ENCODE results near the gene PIGBOS1.
"Not testable (repeated sequence)": the region's sequence is repeated elsewhere in the genome, so short reads cannot be mapped to it uniquely, and the experiment has no call there.

PIGBOS1 gene, protein sequence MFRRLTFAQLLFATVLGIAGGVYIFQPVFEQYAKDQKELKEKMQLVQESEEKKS

DNA sequence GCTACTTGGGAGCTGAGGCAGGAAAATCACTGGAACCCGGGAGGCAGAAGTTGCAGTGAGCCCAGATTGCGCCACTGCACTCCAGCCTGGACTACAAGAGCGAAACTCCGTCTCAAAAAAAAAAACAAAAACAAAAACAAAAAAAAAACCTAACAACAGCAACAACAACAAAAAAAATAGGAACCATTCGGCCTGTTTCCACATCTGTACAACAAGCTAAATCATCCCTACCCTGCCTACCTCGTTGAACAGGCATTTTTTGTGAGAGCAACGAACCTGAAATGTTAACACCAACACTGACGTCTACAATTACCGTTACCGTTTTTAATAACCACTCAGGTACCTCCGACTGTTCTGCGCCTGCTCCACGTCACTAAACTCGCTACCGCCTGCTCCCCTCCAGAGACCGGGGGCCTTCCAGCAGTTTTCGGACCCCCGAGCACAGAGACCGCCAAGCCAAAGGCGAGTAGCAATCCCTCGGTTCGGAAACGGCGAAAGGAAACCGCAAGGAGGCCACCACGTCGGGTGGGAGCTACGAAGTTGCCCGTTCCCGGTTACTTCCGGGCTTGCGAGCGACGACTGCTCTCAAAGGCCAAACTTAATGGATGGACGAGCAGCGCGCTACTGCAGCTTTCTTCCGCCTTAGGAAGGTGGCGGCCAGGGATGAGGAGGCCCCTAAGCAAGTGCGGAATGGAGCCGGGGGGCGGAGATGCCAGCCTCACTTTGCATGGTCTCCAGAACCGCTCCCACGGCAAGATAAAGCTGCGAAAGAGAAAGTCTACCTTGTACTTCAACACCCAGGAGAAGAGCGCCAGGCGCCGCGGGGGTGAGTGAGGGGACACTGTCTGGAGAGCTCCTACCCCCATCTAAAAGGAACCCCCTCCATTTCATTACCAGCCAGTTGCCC, at the start of gene PIGBOS1, which contains the start of gene PIGB:
PIGBOS1 (minus strand) TSS at position 536 of the 907 bp plus-strand sequence. CDS start 1,331 bp downstream, outside the sequence.
PIGB (plus strand) TSS at position 635 of the 907 bp plus-strand sequence; CDS start at position 664, 29 bp downstream.
- DNase-seq (ENCODE audit: low read depth in 2 of 3, low spot score in 1 of 3): peak; percentile 57 to 70 (median 65)

DNA sequence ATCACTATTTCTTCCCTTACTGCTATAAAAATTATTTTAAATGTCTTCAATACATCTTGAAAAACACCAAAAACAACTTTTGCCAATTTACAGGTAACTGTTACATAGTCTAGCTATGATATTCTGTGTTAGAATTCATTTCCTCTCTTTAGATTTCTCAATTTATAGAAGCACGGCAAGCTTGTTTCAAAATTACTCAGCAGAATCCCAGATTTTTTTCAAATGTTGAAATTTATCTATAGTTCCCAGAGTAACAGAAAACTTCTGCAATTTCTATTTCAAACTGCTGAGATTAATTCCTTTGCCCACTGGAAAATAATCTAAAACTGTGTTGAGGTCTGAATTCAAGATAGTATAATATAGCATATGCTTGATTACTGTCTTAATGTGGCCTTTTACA, 48.1 kb upstream of the PIGBOS1 start:
- no peak for DNase-seq (ENCODE audit: low read depth in 2 of 3, low spot score in 1 of 3)

DNA sequence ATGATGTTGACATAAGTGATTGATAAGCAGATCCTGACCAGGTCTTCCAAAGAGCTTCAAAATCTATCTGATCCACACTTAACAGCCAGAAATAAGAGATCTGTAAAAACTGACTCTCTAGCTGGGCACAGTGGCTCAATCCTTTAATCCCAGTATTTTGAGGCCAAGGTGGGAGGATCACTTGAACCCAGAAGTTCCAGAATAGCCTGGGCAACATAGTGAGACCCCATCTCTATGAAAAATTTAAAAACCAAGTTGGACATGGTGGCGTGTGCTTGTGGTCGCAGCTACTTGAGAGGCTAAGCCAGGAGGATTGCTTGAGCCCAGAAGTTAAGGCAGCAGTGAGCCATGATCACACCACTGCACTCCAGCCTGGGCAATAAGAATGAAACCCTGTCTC, 43.7 kb upstream of the PIGBOS1 start:
- no peak for DNase-seq (ENCODE audit: low read depth in 2 of 3, low spot score in 1 of 3)

DNA sequence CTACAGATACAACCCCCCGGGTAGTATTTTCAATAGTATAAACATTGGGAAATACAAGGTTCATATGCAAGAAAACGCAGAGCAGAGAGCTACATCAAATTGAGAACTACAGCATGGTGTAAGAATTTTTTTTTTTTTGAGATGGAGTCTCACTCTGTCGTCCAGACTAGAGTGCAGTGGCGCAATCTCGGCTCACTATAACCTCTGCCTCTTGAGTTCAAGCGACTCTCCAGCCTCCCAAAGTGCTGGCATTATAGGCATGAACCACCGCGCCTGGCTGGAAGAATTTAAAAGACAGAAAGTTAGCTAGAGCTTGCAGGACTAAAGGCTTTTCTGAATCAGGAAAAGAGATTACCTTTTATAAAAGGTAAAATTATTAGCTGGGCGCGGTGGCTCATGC, 42.1 kb upstream of the PIGBOS1 start:
- no peak for DNase-seq (ENCODE audit: low read depth in 2 of 3, low spot score in 1 of 3)

DNA sequence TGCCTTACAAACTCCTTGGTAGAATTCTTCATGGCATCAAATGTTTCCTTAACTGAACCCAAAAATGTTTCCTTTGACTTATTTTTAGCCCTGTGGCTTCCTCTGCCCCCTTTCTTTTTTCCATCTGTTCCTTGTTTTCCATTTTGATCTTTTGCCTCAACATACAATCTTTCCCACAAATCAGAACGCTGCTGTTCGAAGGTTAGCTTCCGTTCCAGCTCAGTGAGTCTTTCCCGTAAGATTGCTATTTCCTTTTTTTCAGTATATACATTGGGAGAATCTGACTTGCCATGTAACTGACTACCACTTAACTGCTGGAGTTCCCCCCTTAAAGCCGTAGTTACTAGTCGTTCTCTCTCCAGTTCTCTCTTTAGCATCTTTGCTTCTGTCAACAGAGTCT, 41.3 kb upstream of the PIGBOS1 start:
- no peak for DNase-seq (ENCODE audit: low read depth in 2 of 3, low spot score in 1 of 3)

DNA sequence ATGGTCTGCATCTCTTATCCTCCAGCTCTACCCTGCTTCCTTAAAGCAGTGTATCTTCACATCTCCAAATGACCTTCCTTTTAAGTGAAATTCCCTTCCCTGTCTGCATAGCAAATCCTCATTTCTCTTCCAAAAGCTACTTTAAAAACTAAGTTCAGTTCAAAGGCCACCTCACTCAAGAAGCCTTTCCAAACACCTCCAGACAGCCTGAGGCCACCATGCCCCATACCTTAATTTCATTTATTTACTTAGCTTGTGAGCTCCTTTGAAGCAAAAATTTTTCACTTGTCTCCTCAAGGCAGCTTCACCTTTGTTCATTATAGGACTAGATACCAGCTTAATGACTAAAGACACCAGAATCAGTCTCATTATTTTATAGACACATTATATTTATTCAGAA, 39.5 kb upstream of the PIGBOS1 start:
- DNase-seq (ENCODE audit: low read depth in 2 of 3, low spot score in 1 of 3): no peak

DNA sequence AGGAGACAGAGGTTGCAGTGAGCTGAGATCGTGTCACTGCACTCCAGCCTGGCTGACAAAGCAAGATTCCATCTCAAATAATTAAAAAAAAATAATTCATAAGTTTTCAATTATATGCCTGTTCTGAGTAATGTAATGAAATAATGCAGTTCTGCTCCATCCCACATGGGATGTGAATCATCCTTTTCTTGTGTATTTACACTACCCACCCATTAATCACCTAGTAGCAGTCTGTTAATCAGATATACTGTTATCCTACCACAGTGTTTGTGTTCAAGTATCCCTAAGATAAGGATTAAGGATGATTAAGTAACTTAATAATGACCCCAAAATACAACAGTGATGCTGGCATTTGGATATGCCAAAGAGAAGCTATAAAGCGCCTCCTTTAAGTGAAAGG, 38.9 kb upstream of the PIGBOS1 start:
- DNase-seq (ENCODE audit: low read depth in 2 of 3, low spot score in 1 of 3): no peak

DNA sequence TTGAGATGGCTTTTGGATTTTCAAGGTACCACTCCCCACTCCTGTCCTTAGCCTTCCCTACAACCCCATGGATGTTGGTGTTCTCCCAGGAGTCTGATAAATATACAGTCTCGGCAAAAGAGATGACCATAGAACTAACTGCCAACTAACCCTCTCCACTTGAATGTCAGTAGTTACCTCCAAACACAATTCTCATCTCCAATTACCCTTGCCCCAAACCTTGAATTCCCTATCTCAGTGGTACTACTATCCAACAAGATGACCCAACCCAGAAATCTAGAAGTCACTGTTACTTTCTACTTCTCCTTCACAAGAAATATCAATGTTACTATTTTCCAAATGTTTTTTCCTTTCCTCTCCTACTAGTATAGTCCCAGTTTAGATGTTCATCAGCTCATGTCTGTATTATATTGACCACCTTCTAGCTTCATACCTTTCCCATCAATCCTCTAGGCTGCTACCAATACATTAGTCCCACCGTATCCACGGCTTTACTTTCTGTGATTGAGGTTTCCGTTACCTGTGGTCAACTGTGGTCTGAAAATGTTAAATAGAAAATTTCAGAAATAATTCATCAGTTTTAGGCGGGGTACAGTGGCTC, 38.2 kb upstream of the PIGBOS1 start:
- no peak for DNase-seq (ENCODE audit: low read depth in 2 of 3, low spot score in 1 of 3)

DNA sequence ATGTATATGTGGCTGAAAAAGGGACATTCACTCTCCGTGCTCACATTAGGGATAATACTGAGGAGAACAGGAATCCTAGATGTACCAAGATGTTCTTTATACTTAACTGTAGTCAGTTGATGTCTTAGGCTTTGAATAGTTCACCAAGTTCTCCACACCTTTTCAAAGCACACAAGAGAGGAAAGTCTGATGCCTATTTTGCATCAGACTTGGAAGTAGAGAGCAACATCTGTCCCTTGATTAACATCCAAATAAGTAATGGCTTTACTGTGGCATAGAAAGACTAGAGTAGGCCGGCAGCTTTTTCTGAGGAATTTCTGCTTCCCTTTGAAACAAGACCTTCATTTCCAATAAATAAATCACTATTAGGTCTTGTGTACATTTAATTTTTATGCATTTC, 34.1 kb upstream of the PIGBOS1 start:
- DNase-seq (ENCODE audit: low read depth in 2 of 3, low spot score in 1 of 3): no peak

DNA sequence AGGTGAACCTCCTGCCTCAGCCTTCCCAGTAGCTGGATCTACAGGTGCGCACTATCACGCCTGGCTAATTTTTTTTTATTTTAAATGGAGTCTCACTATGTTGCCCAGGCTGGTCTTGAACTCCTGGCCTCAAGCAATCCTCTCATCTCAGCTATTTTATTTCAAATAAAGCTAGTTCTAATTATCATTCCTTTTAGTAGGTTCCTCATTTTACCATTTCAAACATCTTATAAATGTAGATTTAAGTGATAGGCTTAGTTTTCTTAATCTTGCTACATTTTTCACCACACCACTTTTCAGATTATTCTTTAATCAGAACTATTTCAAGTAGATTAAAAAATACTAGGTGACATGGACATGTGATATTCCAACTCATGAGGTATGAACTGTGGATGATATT, 30.4 kb upstream of the PIGBOS1 start:
- no peak for DNase-seq (ENCODE audit: low read depth in 2 of 3, low spot score in 1 of 3)

DNA sequence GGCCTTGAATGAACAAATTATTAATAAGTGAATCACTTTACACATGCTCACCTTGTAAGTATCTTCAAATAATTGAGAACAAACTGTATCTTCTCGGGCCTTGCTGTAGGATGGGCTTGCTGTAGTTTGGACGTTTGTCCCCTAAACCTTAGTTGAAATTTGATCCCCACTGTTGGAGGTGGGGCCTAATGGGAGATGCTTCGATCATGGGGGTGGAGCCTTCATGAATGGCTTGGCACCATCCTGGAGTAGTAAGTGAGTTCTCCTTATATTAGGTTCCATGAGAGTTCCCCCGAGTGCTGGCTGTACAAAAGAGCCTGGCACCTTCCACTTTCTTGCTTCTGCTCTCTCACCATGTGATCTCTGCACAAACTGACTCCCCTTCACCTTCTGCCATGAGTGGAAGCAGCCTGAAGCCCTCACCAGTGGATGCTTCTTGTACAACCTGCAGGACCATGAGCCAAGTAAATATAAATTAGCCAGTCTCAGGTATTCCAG, 29.4 kb upstream of the PIGBOS1 start:
- no peak for DNase-seq (ENCODE audit: low read depth in 2 of 3, low spot score in 1 of 3)

DNA sequence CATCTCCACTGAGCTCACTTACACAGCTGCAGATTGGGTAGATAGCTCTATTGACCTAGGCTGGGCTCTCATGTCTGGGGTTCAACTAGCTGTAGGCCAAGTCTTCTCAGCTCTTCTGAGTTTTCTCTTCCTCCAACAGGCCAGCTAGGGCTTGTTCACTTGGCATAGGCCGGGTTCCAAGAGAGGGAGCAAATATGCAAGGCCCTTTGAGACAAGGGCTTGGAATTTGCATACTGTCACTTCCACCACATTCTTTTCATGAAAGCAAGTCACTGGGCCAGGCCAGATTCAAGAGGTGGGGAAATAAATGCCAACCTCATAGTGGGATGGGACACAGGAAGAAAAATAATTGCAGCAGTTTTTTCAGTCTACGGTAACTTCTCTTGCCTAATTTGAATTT, 25.3 kb upstream of the PIGBOS1 start:
- DNase-seq (ENCODE audit: low read depth in 2 of 3, low spot score in 1 of 3): no peak

DNA sequence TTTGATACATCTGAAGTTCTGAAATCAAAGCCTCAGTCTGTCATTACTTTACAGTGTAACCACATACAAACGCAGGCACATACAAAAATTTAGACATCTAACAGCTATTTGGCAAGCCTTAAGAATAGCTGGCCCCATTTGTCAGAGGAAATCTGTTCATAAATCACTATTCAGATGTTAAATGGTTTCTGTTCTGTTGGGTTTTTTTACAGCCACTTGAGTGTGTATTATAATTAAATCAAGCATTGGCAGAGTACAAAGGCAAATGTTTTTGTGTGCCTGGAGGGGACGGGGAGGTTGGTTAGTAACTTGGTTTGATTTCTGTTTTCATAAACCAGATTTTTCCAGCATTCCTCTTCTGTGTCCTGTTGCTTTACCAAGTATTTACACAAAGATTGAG, 24.2 kb upstream of the PIGBOS1 start:
- no peak for DNase-seq (ENCODE audit: low read depth in 2 of 3, low spot score in 1 of 3)

DNA sequence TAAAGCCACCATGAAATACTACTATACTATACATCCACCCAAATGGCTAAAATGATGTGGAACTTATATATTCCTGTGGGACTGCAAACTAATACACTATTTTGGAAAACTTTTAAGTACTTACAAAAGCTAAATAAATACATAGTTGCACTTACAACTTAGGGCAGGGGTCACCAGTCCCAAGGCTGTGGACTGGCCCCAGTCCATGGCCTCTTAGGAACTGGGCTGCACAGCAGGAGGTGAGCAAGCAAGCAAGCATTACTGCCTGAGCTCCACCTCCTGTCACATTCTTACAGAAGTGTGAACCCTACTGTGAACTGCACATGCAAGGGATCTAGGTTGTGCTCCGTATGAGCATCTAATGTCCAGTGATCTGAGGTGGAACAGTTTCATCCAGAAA, 18.2 kb upstream of the PIGBOS1 start:
- no peak for DNase-seq (ENCODE audit: low read depth in 2 of 3, low spot score in 1 of 3)

DNA sequence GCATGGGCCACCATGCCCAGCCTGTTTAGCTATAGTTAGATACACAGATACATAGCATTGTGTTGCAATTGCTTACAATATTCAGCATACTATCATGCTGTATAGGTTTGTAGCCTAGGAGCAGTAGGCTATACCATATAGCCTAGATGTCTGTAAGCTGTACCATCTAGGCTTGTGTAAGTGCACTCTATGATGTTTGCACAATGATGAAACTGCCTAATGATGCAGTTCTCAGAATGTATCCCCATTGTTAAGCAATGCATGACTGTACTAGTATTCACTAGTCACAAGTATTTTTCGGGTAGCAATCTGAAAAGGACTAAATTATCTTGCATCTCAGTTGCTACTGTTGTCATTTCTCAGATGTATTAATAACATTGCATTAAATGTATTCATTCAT, 16.1 kb upstream of the PIGBOS1 start:
- DNase-seq (ENCODE audit: low read depth in 2 of 3, low spot score in 1 of 3): no peak

DNA sequence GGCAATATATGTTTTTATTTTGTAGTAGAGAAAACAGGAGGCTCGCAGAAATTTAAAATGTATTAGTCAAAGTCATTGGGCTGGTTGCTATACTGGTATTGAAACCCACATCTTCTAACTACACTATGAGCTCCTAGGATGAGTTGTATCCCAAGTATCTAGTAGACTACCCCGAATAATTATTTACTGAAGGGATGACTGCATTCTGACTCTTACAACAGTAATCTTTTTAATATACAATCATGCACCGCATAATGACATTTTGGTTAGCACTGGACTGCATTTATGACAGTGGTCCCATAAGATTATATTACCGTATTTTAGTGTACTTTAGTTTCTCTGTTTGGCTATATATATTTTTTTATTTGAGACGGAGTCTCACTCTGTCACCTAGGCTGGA, 15.4 kb upstream of the PIGBOS1 start:
- no peak for DNase-seq (ENCODE audit: low read depth in 2 of 3, low spot score in 1 of 3)

DNA sequence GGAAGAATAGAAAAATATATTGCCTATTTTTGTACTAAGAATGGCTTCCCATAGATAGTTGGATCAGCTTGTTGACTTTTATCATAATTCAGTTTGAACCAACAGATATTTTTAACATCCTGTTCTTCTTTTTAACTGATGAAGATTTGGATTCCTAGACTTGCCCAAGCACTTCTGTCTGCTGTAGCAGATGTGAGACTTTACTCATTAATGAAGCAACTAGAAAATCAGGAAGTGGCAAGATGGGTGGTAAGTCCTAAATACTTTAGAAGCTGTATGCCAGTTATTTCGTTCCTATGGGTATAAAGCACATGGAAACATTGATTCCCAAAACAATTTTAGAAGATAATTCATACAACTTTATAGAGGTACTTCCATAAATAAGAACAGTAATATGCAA, 8.5 kb upstream of the PIGBOS1 start:
- DNase-seq (ENCODE audit: low read depth in 2 of 3, low spot score in 1 of 3): no peak

DNA sequence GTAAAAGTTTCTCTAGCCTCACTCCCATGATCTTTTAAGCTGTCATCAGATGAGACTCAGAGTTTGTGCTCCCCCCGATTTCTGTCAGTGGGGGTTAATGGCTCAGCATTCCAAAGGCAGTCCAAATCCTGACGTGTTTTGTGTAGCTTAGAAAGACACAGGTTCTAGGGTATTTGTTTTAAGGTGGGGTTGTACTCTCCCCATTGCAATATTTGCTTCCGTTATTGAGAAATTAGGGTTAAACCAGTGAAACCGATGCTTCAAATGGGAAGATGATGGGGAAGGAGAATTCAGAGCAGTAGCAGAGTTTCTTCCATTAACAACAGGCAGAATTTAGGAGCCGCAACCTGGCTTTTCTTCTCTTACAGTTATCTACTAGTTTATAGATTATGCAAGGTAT, 3.5 kb upstream of the PIGBOS1 start:
- no peak for DNase-seq (ENCODE audit: low read depth in 2 of 3, low spot score in 1 of 3)

DNA sequence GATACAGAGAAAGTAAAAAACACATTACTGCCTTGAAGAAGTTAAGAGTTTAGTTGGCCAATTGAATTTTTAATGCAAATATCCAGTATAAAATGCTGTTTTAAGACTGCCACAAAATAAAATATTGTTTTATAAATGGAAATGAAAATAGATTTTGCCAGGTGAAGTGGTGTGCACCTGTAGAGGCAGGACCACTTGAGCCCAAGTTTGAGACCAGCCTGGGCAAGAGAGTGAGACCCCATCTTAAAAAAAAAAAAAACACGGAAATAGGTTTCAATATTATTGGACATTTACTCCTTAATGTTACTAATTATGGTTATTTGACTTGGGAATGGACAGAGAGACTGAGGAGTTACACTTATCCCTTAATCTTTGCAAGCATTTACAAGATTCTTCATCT, 2.0 kb upstream of the PIGBOS1 start:
- DNase-seq (ENCODE audit: low read depth in 2 of 3, low spot score in 1 of 3): no peak

DNA sequence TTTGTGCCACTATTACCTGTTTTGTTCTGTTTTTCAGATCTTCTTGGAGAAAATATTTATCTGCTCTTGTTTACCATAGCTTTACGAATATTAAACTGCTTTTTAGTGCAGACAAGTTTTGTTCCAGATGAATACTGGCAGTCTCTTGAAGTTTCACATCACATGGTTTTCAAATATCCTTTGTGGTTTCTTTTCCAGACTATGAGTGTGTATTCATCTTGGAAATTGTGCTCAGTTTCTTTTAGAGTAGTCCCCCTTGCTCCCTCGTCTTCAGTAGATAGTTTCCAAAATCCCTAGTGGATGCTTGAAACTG, 1.3 kb upstream of the PIGBOS1 start:
- DNase-seq (ENCODE audit: low read depth in 2 of 3, low spot score in 1 of 3): no peak

DNA sequence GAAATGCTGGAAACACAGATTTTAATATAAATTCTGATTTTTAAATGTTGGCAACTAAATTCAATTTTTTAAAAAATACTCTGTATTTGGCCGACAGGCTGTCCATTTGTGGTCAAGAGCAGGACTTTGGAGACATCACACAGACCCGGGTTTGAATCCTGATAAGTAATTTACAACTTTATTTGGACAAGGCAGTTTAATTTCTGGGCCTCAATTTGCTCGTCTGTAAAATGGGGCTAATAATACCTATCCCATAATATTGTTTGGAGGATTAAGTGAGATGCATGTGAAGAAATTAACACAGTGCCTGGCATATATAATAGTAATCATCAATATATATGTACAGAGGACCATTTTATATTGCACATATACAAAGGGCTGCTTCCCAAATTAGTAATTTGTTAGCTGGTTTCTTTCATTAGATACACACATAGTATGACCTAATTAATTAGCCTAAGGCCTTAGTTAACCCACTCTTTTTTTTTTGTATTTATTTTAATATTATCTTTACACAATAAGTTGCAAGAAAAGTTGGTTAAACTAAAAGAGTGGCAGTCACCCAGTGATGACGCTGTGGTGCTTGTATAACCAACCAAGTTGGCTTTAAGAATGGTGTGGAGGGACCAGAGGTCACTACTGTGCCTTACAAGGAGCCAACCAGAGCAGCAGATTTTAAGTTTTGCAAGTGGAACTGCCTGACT, 764 bp upstream of the PIGBOS1 start:
- no peak for DNase-seq (ENCODE audit: low read depth in 2 of 3, low spot score in 1 of 3)

DNA sequence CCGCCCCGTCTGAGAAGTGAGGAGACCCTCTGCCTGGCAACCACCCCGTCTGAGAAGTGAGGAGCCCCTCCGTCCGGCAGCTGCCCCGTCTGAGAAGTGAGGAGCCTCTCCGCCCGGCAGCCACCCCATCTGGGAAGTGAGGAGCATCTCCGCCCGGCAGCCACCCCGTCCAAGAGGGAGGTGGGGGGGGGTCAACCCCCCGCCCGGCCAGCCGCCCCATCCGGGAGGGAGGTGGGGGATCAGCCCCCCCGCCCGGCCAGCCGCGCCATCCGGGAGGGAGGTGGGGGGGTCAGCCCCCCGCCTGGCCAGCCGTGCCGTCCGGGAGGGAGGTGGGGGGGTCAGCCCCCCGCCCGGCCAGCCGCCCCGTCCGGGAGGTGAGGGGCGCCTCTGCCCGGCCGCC, 16.1 kb downstream of the PIGBOS1 start:
- DNase-seq (ENCODE audit: low read depth in 2 of 3, low spot score in 1 of 3): not testable (repeated sequence)
